Measurements from ENCODE around the gene AP1G2.
A peak's percentile ranks its signal among the peaks of the same experiment; 100 is the strongest.

The AP1G2 gene

DNA sequence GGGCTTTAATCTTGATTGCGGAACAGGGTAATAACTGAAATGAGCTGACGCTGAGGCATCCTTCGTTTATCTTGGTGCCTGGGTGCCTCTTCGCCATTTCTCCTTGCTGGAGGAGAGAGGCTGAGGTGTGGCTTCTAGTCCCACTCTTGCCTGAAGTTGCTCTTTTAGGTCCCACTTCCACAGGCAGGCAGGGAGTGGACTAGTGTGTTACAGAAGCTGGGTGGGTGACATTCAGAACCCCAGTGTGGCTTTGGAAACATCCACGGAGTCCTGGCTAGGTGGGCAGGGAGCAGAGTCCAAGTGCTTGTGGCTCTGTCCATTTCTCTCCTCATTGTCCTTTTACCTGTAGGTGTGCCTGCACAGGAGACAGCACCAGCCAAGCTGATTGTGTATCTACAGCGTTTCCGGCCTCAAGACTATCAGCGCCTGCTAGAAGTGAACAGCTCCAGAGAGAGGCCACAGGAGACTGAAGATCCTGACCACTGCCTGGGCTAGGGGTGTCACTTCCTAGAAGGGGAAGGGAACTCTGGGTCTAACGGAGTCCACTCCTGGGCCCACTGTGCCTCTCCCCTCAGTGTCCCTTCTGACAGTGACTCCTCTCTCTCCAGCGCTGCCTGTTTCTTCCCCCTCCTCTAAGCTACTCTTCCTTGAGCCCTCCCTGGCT lies 9.1 kb downstream of the AP1G2 start:
- TF ChIP-seq Cebpa-rat (IDR thresholded peaks at IDR 0.05), result no peak
- Histone ChIP-seq H3K9ac (no peak overlapping the region), H3K4me1 (peaks cover 33% of the 10 kb centered on the region), H3K27me3 (no peaks in the 10 kb centered on the region), H3K9me3 (no peaks in the 10 kb centered on the region), H3K4me3 (no peak overlapping the region), H3K4me2 (no peak overlapping the region), H3K27ac (no peak overlapping the region), H3K36me3 (peaks cover 56% of the 10 kb centered on the region), H4K20me1 (peaks cover 44% of the 10 kb centered on the region)

- TF ChIP-seq Cebpa-rat (IDR thresholded peaks at IDR 0.05), result no peak
- H3K4me1 ChIP-seq, result peaks cover 33% of the 10 kb centered on the region
- no peak overlapping the region for H3K27ac ChIP-seq
- peaks cover 51% of the 10 kb centered on the region for H3K36me3 ChIP-seq
- H3K4me3 ChIP-seq, result no peak overlapping the region
- H3K27me3 ChIP-seq, result no peaks in the 10 kb centered on the region
- no peaks in the 10 kb centered on the region for H3K9me3 ChIP-seq
- H3K9ac ChIP-seq, result peak overlapping the region; percentile 89; the same call in 1 of the 2 replicates
- peaks cover 39% of the 10 kb centered on the region for H4K20me1 ChIP-seq
- H3K4me2 ChIP-seq, result peak overlapping the region; percentile 94
Measured at GRCh38 chr14:23557946-23558345, 9.6 kb downstream of the AP1G2 start.

GRCh38 chr14:23557521-23557920 lies 10.1 kb downstream of the AP1G2 start:
- Histone ChIP-seq H3K36me3 (peaks cover 47% of the 10 kb centered on the region), H3K27ac (no peak overlapping the region), H3K4me3 (peak overlapping the region; percentile 80), H3K9ac (peak overlapping the region; percentile 89), H3K4me1 (peaks cover 33% of the 10 kb centered on the region), H3K9me3 (no peaks in the 10 kb centered on the region), H3K4me2 (peak overlapping the region; percentile 94), H4K20me1 (peaks cover 37% of the 10 kb centered on the region), H3K27me3 (no peaks in the 10 kb centered on the region)
- TF ChIP-seq Cebpa-rat (IDR thresholded peaks at IDR 0.05), result no peak

DNA sequence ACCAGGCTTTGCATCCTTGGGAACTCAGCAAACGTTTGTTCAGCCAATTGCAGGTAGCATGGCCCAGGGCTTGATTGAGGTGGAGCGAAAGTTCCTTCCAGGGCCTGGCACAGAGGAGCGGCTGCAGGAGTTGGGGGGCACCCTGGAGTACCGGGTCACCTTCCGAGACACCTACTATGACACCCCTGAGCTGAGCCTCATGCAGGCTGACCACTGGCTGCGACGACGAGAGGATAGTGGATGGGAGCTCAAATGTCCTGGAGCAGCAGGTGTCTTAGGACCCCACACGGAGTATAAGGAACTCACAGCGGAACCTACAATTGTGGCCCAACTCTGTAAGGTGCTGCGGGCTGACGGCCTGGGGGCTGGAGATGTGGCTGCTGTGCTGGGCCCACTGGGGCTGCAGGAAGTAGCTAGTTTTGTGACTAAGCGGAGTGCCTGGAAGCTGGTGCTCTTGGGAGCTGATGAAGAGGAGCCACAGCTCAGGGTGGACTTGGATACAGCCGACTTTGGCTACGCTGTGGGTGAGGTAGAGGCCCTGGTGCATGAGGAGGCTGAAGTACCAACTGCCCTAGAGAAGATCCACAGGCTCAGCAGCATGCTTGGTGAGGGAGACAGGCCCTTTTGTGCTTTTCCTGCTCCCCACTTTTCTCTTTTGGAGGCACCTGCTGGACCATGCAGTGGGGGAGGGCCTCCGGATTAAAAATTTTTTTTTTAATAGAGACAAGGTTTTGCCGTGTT lies 10.7 kb downstream of the AP1G2 start:
- Histone ChIP-seq H3K9me3 (no peaks in the 10 kb centered on the region), H3K4me3 (peak overlapping the region; percentile 80), H3K36me3 (peaks cover 40% of the 10 kb centered on the region), H3K9ac (peak overlapping the region; percentile 89), H3K4me1 (peaks cover 37% of the 10 kb centered on the region), H4K20me1 (peaks cover 32% of the 10 kb centered on the region), H3K27ac (peak overlapping the region; percentile 91), H3K27me3 (no peaks in the 10 kb centered on the region), H3K4me2 (peak overlapping the region; percentile 94)
- no peak for TF ChIP-seq Cebpa-rat (IDR thresholded peaks at IDR 0.05)

GRCh38 chr14:23555882-23556699 lies 11.5 kb downstream of the AP1G2 start, which contains the start of gene THTPA:
THTPA (plus strand) TSS chr14:23556271; CDS start chr14:23556758, 487 bp downstream.
- Histone ChIP-seq H3K27me3 (no peaks in the 10 kb centered on the region), H3K9me3 (no peaks in the 10 kb centered on the region), H3K9ac (peak within 1 kb of the TSS; percentile 89), H3K4me1 (peaks cover 39% of the 10 kb centered on the region), H4K20me1 (peaks cover 25% of the 10 kb centered on the region), H3K4me2 (peak within 1 kb of the TSS; percentile 94), H3K4me3 (peak within 1 kb of the TSS; percentile 80), H3K27ac (peak within 1 kb of the TSS; percentile 91), H3K36me3 (peaks cover 32% of the 10 kb centered on the region)
- TF ChIP-seq Cebpa-rat (IDR thresholded peaks at IDR 0.05), result peak; percentile 85

DNA sequence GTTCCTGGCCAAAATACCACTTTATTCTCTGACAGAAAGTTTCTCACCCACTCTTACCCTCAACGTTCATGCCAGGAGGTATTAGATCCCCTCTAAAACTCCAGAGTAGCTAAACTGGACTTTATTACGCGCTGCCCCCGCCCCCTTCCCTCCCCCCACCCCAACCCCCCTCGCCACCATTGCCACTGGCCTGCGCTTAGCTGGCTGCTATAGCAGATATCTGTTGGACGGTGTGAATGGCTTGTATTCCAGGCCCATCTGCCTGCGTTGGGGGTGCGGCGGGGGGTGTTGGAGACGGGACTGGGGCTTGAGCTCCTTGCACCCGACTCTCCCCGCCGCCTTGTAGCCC lies 12.1 kb downstream of the AP1G2 start:
- Histone ChIP-seq H3K27ac (peak overlapping the region; percentile 91), H3K4me2 (peak overlapping the region; percentile 94), H3K9ac (peak overlapping the region; percentile 89), H3K9me3 (no peaks in the 10 kb centered on the region), H3K4me3 (peak overlapping the region; percentile 80), H3K36me3 (peaks cover 26% of the 10 kb centered on the region), H4K20me1 (peaks cover 23% of the 10 kb centered on the region), H3K27me3 (no peaks in the 10 kb centered on the region), H3K4me1 (peaks cover 44% of the 10 kb centered on the region)
- TF ChIP-seq Cebpa-rat (IDR thresholded peaks at IDR 0.05), result no peak

- Histone ChIP-seq H3K4me3 (peak within 1 kb of the TSS; percentile 79), H3K36me3 (no peaks in the 10 kb centered on the region), H3K9ac (peak within 1 kb of the TSS; percentile 84), H4K20me1 (no peaks in the 10 kb centered on the region), H3K9me3 (no peaks in the 10 kb centered on the region), H3K27me3 (no peaks in the 10 kb centered on the region), H3K4me2 (peak within 1 kb of the TSS; percentile 92), H3K27ac (peak within 1 kb of the TSS; percentile 75), H3K4me1 (peaks cover 41% of the 10 kb centered on the region)
- TF ChIP-seq Cebpa-rat (IDR thresholded peaks at IDR 0.05), result no peak
Measured at GRCh38 chr14:23551266-23552028, 16.1 kb downstream of the AP1G2 start, which contains the start of gene ZFHX2. ZFHX2 (minus strand) TSS chr14:23551765; CDS start chr14:23535325, 16,440 bp downstream.

- TF ChIP-seq Cebpa-rat (IDR thresholded peaks at IDR 0.05), result no peak
- no peaks in the 10 kb centered on the region for H3K27me3 ChIP-seq
- peaks cover 44% of the 10 kb centered on the region for H3K4me1 ChIP-seq
- peak overlapping the region; percentile 92 for H3K4me2 ChIP-seq
- H3K4me3 ChIP-seq, result peak overlapping the region; percentile 79
- H3K9ac ChIP-seq, result peak overlapping the region; percentile 84
- no peaks in the 10 kb centered on the region for H4K20me1 ChIP-seq
- H3K27ac ChIP-seq, result peak overlapping the region; percentile 75
- no peaks in the 10 kb centered on the region for H3K36me3 ChIP-seq
- H3K9me3 ChIP-seq, result no peaks in the 10 kb centered on the region
Measured at GRCh38 chr14:23550812-23551265, 16.8 kb downstream of the AP1G2 start.
